ENCODE measurements around the gene TAPT1. TPM values are rescaled to one million over a fixed set of nuclear protein-coding genes. Genes with fewer than 3 reads are reported as not detected.

The TAPT1 gene
- total RNA-seq, 1 donor from 2014 or later: 34.0 TPM

DNA sequence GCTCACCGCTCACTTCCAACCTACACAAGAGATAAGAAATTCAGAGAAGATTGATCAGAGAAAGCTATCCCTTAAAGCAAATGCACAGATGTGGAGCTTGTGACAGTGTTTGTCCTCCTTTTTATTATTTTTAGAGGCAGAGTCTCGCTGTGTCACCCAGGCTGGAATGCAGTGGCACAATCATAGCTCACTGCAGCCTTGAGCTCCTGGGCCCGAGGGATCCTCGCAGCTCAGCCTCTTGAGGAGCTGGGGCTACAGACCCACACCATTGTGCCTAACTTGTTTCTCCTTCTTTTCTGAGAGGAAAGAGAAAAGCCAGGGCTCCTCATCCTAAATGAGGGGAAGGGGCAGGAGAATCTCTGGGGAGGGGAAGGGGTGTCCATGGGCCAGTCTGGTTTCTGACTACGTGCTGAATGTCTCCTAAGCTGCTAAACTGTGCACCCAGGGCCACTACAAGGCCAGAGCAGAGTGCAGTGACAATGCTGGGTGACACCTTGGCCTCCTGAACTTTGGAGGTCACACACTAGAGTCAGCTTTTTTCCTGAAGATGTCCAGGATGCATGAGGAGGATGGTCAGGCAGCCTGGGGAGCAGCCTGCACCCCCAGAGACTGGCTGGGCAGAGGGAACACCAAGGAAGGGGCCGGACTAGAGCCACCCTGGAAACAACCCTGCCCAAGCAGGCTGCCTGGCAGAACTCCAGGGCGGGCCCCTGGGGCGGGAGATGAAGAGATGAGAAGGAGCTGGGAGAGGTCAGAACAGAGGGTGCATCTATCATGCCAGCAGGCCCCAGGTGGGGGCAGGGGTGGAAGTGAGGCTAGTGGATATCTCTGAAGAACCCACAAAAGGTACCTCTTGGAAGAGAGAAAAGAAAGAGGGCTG is 87.0 kb downstream of the TAPT1 start:
- intact Hi-C loops (cut with micrococcal nuclease): no loop called here

DNA sequence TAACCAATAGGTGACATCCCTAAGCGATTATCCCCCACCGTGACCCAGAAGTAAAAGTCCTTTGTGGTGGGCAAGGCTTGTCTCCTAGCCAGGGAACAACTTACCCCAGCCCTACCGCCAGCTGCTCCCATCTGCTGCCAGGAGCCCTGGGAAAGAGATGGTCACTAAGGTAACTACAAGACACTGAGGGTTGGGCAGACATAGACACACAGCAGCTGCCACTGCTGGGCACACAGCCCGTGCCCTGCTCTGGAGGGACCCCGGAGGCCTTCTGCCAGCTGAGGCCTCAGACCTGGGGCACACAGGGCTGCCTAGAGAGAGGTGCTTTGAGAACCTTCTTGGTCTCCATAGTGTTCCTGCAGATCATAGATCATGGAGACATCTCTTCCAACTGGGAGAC is 89.4 kb downstream of the TAPT1 start:
- intact Hi-C loops (cut with micrococcal nuclease): no loop called here

DNA sequence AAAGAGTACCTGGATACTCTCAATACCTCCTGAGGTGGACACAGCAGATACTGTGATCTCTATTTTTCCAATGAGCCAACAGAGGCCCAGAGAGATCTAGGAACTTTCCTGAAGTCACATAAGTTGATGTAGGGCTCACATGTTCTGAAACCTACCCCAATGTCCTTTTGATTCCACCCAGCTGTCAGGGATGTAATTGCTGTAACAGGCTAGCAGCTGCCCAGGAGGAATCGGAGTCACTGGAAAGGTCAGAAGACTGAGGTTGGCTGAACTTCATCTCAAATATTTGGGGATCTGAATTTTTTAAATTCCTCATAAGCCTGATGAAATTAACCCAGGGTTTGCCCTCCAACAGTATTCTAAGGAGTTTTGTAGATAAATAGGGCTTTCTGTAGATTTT is 90.0 kb downstream of the TAPT1 start:
- intact Hi-C loops (cut with micrococcal nuclease): no loop called here

DNA sequence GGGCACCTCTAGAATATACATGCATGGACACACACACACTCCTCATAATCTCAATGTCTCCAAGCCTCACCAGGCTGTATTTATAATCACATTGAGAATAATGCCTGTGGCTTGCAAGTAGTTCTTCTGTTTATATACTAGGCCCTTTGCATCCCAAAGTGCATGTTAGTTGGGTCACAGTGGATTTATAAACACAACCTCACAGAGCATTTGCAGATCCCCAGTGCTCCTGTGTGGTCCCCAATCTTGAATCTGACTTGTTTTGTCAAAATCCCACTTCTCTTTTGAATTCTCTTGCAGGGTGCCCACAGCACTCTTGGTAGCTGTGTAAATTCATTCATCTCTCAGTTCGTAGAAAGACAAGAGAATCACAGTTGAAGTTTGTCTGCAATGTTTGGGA is 92.9 kb downstream of the TAPT1 start:
- intact Hi-C loops (cut with micrococcal nuclease): no loop called here

DNA sequence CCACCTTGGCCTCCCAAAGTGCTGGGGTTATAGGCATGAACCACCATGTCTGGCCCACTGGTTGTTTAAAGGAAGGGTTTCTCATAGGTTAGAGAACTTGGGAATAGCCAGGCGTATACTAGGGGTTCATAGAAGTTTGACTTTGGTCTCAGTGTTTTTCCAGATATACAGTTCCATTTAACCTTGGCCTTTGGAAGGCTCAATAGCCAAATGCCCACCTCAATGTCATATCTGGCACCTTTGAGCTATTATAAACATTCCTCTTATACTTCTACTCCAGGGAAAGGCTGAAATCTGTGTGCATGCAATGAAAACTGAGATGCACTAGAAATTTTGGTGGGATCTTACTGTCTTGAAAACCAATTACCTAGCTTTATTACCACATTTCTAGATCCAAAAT is 95.0 kb downstream of the TAPT1 start:
- intact Hi-C loops (cut with micrococcal nuclease): no loop called here

DNA sequence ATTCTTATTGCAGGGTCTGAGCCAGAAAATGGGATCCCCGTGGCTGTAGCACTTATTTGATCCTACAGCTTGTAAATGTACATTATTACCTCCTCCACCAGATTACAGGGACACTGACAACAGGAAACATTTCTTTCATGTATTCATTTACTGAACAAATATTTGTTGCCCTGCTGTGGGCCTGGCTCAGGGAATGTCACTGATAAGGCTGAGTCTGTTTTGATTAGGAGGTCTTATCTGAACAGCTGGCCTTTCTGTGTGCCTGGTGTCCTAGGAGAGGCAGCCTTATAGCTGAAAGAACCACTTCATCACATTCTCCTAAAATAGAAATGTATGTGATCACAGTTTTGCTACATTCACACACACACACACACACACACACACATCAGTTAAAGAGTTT is 96.9 kb downstream of the TAPT1 start:
- intact Hi-C loops (cut with micrococcal nuclease): no loop called here

DNA sequence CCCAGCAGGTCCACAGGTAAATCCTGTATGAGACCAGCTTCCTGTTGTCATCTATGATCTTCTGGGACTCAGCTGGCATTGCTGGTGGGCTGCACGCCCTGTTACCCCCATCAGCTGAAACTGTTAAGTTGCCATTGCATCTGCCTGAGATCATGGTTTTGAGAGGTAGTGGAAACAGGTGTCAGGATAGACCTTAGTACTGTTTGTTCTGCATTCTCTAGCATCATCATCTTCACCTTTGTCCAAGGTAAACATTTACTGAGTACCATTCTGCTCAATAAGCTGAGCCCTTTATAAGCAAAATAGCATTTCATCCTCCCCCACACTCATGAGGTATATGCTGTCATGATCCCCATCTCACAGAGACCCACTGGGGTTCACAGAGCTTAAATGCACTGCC is 99.6 kb downstream of the TAPT1 start:
- intact Hi-C loops (cut with micrococcal nuclease): no loop called here

DNA sequence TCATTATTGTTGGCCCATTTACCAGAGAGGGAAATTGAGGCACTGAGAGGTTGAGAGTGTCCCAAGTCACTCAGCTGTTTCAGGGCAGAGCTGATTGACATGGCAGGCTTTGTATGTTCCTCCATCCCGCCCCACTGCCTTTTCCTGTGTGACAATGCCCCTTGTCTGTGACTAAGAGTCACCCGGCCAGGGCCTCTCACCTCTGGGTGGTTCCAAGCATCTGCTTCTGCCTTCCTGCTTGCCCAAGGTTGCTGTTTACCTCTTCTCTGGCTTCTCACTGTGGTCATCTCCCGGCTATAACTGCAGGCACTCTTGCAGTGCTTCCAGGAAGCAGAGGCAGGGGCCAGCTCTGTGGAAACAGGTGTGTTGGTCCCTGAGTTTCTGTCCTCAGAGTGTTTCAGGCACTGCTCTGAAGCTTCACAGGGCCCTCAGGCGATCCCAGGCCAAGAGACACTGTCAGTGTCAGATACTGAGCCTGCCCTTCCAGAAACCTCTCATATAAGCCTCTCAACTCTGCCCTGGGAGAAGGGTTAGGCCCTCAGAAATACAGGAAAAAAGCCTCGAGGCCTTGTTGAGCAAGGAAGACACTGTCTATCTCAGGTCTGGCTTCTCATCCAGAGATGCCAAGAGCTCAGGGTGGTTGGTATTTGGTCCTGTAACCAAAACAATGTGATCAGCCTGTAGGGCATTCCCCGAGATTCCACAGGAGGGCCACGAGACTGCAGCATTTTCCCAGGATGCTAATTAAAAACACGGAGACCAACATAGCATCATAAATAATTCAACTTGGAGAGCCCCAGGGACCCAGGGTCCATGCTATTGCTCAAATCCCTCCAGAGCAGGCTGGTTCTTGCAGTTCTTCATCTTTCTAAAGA is 100.5 kb downstream of the TAPT1 start:
- intact Hi-C loops (cut with micrococcal nuclease): no loop called here

DNA sequence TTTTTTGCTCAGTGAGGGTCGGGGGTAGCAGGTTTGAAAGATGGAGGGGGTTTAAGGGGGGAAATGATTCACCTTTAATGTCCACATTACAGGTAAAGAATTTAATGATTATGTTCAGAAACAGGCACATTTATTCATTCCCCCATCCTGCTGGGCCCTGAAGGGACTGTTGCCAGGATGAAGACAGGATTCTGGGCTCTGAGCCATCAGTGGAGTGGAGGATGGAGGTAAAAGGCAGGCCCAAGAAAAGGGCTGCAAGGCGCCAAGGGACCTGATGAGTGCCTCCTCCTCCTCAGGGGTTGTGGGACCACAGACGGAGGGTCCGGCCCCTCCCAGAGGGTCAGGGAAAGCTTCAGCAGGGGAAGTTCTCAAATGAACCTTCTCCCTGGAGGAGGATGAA is 102.0 kb downstream of the TAPT1 start:
- intact Hi-C loops (cut with micrococcal nuclease): no loop called here

DNA sequence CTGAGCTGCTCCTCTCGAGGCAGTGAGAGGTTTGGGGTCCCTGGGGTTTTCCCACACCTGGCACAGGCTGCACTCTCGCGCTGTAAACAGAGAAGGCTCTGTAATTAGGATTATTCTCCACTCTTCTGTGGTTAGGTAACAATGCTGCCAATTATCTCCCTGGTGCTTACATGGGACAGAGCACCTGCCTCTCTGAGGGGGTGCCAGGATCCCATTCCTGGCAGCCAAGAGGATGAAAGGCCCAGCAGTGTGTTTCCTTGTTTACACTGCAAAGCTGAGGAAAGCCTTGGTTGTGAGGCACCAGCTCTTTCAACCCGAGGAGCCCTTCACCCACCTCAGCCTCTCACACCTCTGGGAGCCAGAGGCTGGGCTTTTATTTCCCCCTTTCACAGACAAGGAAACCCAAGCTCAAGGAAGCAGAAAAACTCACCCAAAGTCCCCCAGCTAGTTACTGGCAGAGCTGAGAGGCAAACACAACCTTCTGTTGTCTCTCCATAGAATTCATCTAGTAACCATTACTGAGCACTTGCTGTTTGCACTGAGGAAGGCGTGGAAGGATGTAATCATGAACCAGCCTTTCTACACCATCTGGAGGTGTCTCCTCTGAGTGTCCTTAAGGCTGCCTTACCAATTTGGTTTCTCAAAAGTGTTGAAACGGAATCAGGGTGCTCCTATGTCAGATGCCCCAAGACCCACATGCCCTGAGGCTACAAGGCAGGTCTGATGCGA is 102.8 kb downstream of the TAPT1 start:
- intact Hi-C loops (cut with micrococcal nuclease): no loop called here

DNA sequence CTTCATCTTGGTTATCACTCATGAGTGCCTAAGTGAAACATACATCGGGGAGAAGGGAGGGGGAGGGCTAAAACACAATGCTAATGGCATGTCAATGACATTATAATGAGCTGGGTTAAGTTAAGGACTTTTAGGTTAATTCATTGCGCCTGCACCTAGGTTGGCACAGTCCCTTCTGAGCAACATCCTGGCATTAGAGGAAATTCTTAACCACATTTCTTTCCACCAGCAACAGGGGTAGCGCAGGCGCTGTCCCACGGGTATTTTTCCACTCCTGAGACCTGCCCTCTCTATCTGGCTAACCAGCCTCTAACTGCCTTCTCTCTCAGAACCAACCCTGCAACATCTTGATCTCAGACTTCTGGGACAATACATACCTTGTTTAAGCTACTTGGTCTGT is 103.5 kb downstream of the TAPT1 start:
- intact Hi-C loops (cut with micrococcal nuclease): no loop called here

DNA sequence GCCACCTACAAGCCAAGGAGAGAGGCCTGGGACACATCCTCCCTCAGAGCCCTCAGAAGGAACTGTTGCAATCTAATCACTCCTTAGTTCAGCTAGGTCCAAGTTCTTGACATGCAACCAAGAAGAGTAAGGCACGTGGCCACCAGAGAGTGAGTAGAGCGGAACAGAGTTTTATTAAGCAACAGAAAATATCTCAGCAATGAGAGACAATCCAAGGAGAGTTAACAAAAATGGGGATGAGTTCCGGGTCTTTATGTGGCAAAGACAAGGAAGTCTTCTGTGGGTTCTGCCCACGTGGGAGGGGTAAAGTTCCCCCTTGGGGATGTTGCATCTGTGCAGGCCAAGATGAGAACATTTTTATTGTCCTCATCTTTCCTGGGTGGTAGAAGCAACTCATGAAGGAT is 104.0 kb downstream of the TAPT1 start:
- intact Hi-C loops (cut with micrococcal nuclease): no loop called here

DNA sequence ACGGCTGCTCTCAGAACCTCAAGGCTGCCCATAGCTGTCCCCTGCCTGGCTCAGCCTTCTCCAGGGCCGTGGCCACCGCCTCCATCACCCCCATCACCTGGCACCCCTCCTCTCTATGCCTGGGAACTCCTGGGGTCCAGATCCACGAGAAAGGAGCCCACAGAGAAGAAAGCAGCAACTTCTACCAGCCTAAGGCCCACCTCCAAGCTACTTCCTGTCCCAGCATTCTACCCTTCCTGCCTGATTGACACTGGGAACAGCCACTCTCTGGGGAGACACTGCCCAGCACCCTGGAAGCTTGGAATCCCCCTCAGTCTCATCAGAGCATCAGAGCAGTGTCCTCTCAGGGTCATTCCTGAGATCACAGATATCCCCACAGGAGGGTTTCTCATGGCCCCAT is 105.6 kb downstream of the TAPT1 start:
- intact Hi-C loops (cut with micrococcal nuclease): no loop called here

DNA sequence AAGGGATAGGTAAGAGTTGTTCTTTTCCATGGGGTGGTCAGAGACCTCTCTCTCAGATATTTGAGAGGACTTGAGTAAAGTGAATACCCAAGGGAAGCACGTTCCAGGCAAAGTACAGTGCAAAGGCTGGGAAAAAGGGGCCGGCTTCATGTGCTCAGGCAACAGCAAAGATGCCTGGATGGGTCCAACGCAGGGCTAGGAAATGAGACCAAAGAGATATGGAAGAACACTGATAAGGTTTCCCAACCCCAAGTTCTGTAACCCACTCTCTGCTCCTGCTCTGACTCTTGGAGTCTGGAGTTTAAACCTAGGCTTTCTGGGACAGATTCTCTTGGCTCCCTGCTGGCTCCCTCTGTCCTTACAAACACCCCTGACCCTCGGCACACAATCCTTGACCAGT is 106.3 kb downstream of the TAPT1 start:
- intact Hi-C loops (cut with micrococcal nuclease): no loop called here

DNA sequence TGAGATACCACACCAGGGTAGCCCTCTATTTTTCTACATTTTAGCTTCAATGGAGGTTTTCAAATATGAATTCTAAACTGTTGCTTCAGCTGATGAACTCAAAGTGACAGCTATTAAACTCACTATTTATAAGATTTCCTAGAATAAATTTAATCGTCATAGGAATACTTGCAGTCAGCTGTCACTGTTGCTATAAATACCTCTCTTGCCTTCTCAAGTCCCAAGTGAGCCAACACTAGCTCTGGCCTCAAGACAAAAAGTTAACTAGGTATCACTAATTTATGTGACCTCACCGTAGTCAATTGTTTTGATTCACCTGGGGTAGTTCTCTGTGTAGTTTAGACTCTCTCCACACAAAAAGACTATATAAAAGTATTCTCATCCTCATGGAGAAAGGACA is 108.2 kb downstream of the TAPT1 start:
- intact Hi-C loops (cut with micrococcal nuclease): no loop called here

DNA sequence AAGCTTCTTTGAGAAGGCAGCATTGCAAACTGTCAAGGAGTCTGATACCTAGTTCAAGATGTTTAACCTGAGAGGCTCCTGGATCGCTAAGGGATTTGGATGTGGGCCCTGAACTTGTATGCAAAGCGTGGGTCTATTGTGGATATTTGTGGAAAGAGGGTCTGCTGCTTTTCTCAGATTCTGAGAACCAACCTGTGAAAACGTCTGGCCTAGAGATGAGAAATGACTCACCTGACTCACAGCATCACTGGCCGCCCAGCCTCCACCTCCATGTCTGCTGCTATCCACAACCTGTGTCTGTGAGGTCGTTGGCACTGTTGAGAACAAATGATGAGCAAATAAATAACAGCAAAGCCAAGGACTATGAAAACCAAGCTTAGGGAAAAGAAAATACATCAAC is 109.1 kb downstream of the TAPT1 start:
- intact Hi-C loops (cut with micrococcal nuclease): no loop called here

DNA sequence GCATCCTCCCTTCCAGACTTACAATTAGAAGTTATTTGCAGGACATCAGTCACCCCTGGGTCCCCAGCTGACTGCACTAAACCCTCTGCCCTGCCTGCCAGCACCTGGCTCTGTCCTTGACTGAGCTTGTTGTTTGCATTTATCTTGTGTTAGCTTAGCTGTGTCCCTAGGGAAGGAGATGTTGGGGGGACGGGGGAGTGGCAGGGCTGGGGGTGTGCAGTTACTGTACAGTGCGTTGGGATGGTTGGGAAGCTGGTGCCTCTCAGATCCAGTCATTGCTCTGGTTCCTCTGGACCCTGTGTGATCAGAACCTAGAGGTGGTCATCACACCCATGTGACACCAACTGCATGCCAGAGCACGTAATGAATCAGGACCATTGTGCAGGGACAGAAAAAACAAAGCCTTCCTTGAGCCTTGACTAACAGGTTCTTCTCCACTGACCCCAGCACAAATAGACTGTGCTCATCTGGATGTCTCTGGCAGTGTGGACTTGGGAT is 109.7 kb downstream of the TAPT1 start:
- intact Hi-C loops (cut with micrococcal nuclease): no loop called here

DNA sequence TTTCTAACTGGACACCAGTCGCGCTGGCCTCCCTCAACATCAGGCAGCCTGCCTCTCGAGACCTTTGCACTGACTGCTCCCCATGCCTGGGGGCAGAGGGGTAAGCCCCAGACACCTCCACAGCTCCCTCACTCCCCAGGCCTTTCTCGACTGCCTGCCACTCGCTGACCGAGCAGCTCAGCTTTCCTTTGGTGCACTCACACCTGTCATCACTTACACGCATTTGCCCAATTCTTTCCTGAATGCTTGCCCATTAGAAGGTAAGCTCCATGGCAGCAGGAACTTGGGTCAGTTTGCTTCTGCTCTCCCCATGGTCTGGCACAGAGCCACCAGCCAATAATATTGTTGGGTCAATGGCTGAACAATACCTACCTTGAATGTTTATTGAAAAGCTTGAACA is 110.3 kb downstream of the TAPT1 start:
- intact Hi-C loops (cut with micrococcal nuclease): no loop called here

DNA sequence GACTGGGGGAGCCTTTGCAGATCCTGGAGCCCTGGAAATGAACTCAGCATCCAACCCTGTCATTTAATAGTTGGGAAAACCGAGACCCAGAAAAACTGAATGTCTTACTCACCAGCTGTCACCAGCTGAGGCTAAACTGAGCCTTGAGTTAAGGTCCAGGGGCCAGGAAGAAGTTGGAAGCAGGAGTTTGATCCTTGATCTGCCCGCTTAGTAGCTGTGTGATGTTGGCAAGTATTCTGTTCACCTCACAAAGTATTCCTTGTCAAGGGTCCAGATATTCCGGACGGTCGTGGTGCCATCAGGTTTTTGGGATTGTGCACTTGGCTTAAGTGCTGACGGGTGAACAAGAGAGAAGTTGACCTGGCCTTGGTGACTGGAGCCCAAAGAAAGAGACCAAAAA is 111.7 kb downstream of the TAPT1 start:
- intact Hi-C loops (cut with micrococcal nuclease): no loop called here

DNA sequence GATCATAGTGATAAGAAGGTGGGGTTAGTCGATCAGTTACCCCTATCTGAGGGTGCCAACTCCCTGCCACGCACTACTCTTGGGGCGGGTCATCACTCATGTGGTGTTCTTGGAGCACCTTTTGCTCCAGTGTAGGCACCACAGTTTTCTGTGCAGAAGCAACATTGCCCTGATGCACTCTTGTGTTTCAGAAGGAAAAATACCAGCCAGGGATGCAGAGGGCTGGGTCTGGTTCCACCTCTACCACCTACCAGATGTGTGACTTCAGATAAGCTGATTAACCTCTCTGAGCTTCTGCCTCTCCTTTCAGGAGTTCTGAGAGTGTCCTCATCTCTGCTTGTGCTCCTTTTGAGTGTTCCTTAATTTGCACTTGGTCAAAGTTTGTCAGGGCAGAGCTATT is 112.5 kb downstream of the TAPT1 start:
- intact Hi-C loops (cut with micrococcal nuclease): no loop called here

DNA sequence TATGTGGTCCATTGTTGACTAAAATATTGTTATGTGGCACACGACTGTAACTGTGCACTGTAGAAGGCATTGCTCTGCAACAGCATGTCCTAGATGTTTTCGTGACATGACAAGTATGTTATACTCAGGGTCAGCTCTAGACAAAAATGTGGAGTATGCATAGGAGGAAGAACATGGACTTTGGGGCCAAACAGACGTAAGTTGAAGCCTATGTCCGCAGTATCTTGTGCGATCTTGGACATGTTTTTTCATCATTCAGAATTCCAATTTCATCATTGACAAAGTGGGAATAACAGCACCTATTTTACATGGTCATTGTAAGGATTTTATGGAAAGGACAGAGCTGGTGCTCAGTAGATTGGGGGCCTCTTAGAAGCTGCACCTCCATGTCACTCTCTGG is 114.7 kb downstream of the TAPT1 start:
- intact Hi-C loops (cut with micrococcal nuclease): no loop called here
